HG03457 (cell line): ENCODE measurements around the gene ANKRD44.
A peak's percentile ranks its signal among the peaks of the same experiment; 100 is the strongest.
"Not testable (repeated sequence)": the region's sequence is repeated elsewhere in the genome, so short reads cannot be mapped to it uniquely, and the experiment has no call there.

Experiments used
- ATAC-seq: cut with Tn5 transposase; IDR thresholded peaks from one replicate; pipeline ENCODE4 v1.9.1; 2021; ENCODE audit warnings: moderate number of reproducible peaks; ENCODE audit not compliant: unreplicated experiment

Gene ANKRD44

GRCh38 chr2:197310271-197310985 lies at the start of gene ANKRD44:
Gene ANKRD44 (minus strand): TSS chr2:197310780. CDS start chr2:197310604, 176 bp downstream.
- ATAC-seq, result peak; percentile 60

GRCh38 chr2:197359859-197360258 lies 49.3 kb upstream of the ANKRD44 start:
- no peak for ATAC-seq

- no peak for ATAC-seq
Measured at GRCh38 chr2:197358931-197359330, 48.4 kb upstream of the ANKRD44 start.

- ATAC-seq, result no peak
Measured at GRCh38 chr2:197357986-197358385, 47.4 kb upstream of the ANKRD44 start.

- no peak for ATAC-seq
Measured at GRCh38 chr2:197356136-197356535, 45.6 kb upstream of the ANKRD44 start.

GRCh38 chr2:197354169-197354558 lies 43.6 kb upstream of the ANKRD44 start:
- no peak for ATAC-seq

GRCh38 chr2:197353393-197354168 lies 43.0 kb upstream of the ANKRD44 start:
- no peak for ATAC-seq

GRCh38 chr2:197349699-197350098 lies 39.1 kb upstream of the ANKRD44 start:
- no peak for ATAC-seq

- no peak for ATAC-seq
Measured at GRCh38 chr2:197348721-197349360, 38.3 kb upstream of the ANKRD44 start.

GRCh38 chr2:197345846-197346370 lies 35.3 kb upstream of the ANKRD44 start:
- ATAC-seq, result no peak

GRCh38 chr2:197343968-197344367 lies 33.4 kb upstream of the ANKRD44 start:
- not testable (repeated sequence) for ATAC-seq

GRCh38 chr2:197340591-197340990 lies 30.0 kb upstream of the ANKRD44 start:
- no peak for ATAC-seq

- ATAC-seq, result no peak
Measured at GRCh38 chr2:197339496-197340220, 29.1 kb upstream of the ANKRD44 start.

GRCh38 chr2:197339016-197339415 lies 28.4 kb upstream of the ANKRD44 start:
- no peak for ATAC-seq

GRCh38 chr2:197332641-197333040 lies 22.1 kb upstream of the ANKRD44 start:
- no peak for ATAC-seq

- ATAC-seq, result no peak
Measured at GRCh38 chr2:197328461-197328860, 17.9 kb upstream of the ANKRD44 start.

- no peak for ATAC-seq
Measured at GRCh38 chr2:197327472-197328098, 17.0 kb upstream of the ANKRD44 start.

- ATAC-seq, result no peak
Measured at GRCh38 chr2:197327073-197327471, 16.5 kb upstream of the ANKRD44 start.

GRCh38 chr2:197324801-197325200 lies 14.2 kb upstream of the ANKRD44 start:
- peak; percentile 85 for ATAC-seq
